C4-2B (cell line): ENCODE measurements around the gene TMCC1.
A peak's percentile ranks its signal among the peaks of the same experiment; 100 is the strongest.

Experiments
- H3K27ac ChIP-seq: fragments of 450-650 bp; 2 replicates; pipeline ENCODE4 v1.5.1; 2017
- ZFX ChIP-seq: fragments of 450-650 bp; IDR thresholded peaks from 2 replicates; pipeline ENCODE4 v1.6.1; 2017
- TF ChIP-seq, protein P1 (sequence below): fragments of 450-650 bp; conservative IDR thresholded peaks from 2 replicates; pipeline ENCODE4 v1.5.1; 2017; ENCODE audit warnings: mild to moderate bottlenecking

Gene TMCC1

DNA sequence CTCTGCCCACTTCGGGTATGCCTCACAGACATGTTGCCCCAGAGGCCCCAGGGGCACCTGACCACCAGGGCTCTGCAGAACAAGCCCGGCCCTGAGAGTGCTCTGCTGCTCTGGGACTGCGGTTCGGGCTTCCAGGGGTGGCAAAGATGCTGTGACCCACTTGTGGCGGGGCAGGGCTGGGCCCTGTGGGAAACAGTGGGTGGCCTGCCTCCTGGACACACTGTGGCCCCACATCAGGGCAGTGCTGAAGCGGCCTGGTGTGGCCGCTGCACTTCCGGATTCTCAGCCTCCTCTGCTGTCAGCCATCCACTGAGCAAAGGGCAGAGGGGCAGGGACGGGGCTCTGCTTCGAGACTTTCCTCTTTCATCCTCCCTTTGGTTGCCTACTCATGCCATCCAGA, 260.5 kb downstream of the TMCC1 start:
- no peak for TF ChIP-seq ZFX
- TF ChIP-seq, protein P1, sequence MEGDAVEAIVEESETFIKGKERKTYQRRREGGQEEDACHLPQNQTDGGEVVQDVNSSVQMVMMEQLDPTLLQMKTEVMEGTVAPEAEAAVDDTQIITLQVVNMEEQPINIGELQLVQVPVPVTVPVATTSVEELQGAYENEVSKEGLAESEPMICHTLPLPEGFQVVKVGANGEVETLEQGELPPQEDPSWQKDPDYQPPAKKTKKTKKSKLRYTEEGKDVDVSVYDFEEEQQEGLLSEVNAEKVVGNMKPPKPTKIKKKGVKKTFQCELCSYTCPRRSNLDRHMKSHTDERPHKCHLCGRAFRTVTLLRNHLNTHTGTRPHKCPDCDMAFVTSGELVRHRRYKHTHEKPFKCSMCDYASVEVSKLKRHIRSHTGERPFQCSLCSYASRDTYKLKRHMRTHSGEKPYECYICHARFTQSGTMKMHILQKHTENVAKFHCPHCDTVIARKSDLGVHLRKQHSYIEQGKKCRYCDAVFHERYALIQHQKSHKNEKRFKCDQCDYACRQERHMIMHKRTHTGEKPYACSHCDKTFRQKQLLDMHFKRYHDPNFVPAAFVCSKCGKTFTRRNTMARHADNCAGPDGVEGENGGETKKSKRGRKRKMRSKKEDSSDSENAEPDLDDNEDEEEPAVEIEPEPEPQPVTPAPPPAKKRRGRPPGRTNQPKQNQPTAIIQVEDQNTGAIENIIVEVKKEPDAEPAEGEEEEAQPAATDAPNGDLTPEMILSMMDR: no peak
- no peak overlapping the region for H3K27ac ChIP-seq

DNA sequence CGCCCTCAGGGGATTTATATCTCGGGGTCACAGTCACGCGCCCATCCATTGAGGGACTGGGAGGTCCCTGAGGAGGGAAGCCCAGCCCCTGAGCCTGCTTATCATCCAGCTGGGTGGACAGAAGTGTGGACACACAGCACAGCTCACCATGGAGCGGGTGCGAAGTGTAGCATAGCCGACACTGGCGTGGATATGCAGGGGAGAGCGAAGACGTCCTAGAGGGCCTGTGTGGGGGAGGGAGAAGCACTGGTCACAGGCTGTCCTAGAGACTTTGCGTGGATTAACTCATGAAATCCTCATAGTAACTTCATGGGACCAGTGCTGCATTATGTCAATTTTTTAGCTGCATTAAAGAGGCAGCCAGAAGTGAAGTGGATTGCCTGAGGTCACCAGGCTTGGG, 261.0 kb downstream of the TMCC1 start:
- H3K27ac ChIP-seq: no peak overlapping the region
- no peak for TF ChIP-seq ZFX
- TF ChIP-seq, protein P1: no peak

DNA sequence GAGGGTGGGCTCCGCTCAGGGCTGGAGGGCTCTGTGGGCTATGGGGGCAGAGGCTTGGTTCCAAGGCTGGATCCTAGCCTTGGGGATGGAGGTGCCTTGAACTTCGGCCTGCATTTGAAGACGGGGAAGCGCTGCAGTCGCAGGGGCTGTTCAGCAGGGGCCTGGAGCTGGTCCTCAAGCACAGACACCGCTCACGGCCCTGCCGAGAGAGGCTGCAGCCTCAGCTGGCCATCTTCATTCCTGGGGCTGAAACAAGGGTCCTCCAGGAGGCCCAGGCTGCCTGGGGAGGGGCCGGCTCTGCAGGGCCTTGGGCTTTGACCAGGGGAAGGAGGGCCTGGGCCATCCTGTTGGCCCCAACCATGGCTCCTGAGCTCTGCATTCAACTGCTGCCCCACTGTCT, 261.5 kb downstream of the TMCC1 start:
- no peak for TF ChIP-seq ZFX
- TF ChIP-seq, protein P1: no peak

DNA sequence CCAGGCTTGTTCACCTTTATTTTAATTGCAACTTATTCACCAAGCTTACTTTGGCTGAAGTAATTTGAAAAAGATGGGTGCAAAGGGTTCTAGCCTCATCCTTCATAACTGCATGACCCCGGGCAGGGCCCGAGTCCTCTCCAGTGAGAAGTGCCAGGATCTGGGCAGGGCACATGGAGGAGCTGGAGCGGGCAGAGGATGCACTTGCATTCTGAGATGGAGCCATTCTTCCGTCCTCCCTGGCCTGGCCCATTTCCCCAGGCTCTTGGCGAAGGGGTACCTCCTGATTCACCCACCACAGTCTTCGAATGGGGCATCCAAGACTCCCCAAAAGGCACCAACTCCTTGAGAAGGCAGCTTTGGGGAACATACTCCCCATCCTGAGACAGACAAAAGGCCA, 264.5 kb downstream of the TMCC1 start:
- H3K27ac ChIP-seq: no peak overlapping the region

More for the DNA sequence above, 261.5 kb downstream of the TMCC1 start:
- no peak overlapping the region for H3K27ac ChIP-seq

DNA sequence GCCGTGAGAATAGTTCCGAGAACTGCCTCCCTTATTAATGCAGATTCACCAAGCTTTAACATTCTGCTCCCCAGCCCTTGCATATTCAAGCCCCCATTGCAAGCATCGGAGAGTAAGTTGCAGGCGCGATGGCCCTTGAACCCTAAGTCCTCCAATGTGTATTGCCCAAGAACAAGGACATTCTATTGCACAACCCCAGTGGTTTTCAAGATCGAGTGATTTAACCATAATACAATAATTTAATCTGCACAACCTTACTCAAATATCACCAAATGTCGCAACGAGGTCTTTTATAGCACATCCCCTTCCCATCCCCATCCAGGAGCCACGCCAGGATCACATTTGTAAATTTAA, 265.4 kb downstream of the TMCC1 start:
- no peak overlapping the region for H3K27ac ChIP-seq
- TF ChIP-seq, protein P1: no peak; the same call in 1 of the 2 replicates
- no peak for TF ChIP-seq ZFX

More for the DNA sequence above, 264.5 kb downstream of the TMCC1 start:
- TF ChIP-seq ZFX: no peak
- TF ChIP-seq, protein P1: no peak

DNA sequence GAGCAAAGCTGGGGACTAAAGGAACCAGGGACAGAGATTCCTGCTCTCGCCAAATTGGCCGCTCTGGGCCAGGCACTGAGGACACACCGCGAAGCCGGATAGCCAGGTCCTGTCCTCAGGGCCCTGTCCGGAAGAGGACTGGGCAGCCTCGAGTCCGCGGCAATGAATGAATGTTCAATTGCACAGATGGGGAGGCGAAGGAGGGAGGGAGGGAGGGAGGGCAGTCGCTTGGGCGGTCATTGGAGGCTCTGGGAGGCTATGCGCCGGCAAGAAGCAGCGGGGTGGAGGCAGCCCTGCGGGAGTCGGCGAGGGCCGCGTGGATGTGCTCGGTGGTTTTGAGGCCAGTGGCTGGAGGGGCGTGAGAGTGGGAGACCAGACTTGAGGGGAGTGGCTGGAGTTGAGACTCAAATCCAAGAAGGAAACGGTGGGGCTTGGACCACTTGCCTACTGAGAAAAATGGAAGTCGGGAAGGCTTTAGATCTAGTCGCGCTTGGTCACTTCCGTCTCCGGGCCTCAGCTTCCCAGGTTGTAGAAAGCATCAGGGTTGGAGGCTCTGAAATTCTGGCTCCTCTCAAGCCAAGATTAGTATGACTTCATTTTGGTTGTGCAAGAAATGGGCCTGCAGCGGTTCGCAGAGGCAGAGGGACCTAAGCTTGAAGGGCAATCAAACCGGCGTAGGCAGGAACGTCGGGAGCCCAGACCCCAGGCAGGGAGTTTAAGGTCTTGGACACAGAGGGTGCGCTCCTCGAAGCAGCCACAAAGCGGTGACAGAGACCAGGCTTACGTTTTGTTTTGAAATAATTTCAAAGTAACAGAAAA, 266.0 kb downstream of the TMCC1 start:
- H3K27ac ChIP-seq: no peak overlapping the region
- TF ChIP-seq, protein P1: peak; percentile 94
- TF ChIP-seq ZFX: no peak

DNA sequence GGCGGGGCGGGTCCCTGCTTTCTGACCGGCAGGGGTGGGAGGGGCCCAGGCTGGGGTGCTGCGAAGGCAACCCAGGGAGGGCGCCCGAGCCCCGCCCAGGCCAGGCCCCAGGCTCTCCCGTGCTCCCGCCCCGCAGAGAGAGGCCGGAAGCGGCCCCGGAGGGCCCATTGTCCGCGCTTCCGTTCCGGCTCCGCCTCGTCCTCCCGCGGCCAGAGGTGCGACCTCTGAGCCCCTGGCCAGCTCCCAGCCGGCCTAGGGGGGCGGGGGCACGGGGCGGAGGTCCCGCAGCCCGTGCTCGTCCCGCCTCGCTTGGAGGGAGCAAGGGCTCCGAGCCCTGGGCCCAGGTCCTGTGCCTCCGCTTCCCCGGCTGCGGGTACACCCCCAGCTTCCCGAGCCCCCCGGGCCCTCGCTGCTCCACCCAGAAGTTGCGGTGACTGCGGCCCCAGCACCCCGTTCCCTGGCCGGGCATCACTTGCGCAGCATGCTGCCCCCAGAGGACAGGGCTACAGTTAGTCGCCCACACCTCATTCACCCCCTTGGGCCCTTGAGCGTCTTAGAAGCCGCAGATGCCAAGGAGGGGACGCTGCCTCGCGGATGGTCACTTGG, 266.7 kb downstream of the TMCC1 start:
- no peak for TF ChIP-seq ZFX
- TF ChIP-seq, protein P1: no peak
- no peak overlapping the region for H3K27ac ChIP-seq
